ENCODE data around the gene MAEA. TPM values are rescaled to one million over a fixed set of nuclear protein-coding genes. Genes with fewer than 3 reads are reported as not detected.

Gene MAEA
- total and polyA plus RNA-seq, 10 of the 15 experiments (the other 5 are each of a cell fraction or from before 2014, with no cell fraction given): 3.6 to 67.1 (median 54.6) TPM

GRCh38 chr4:1345903-1346780 is 56.5 kb downstream of the MAEA start (continued):
- TF ChIP-seq TAF1 (IDR thresholded peaks at IDR 0.05; ENCODE audit: borderline replicate concordance, low read depth, low read length): no peak
- TF ChIP-seq NKRF (conservative IDR thresholded peaks at IDR 0.05): peak; percentile 86
- TF ChIP-seq CTCF (IDR thresholded peaks at IDR 0.05 in 2 of 3, conservative IDR thresholded peaks at IDR 0.05 in 1 of 3; ENCODE audit: control insufficient read depth in 2 of 3, extremely low read depth in 1 of 3, insufficient read depth in 1 of 3, low read depth in 3 of 3, low read length in 3 of 3): peak; percentile 33 to 58 (median 47); a peak in 4 of 6 replicates
- peak; percentile 61; the same call in 1 of the 2 replicates for TF ChIP-seq POLR2A (IDR thresholded peaks at IDR 0.05; ENCODE audit: low read depth, low read length)
- TF ChIP-seq CBX5 (IDR thresholded peaks at IDR 0.05; ENCODE audit: low read depth): no peak
- peak; percentile 93 for TF ChIP-seq GATAD2B (conservative IDR thresholded peaks at IDR 0.05; ENCODE audit: low read depth)
- TF ChIP-seq IKZF1 (conservative IDR thresholded peaks at IDR 0.05): peak; percentile 58
- TF ChIP-seq RB1 (IDR thresholded peaks at IDR 0.05; ENCODE audit: borderline replicate concordance): 0 out of 2 replicates have a peak, but pooled peaks have one; percentile 31
- peak; percentile 13; the same call in 1 of the 2 replicates for TF ChIP-seq MXI1 (IDR thresholded peaks at IDR 0.05; ENCODE audit: low read depth, low read length)
- TF ChIP-seq DPF2 (IDR thresholded peaks at IDR 0.05): peak; percentile 76
- no peak for TF ChIP-seq NRF1 (conservative IDR thresholded peaks at IDR 0.05; ENCODE audit: low read depth, low read length)

All from GM12878 (cell line).